HPDE6-E6E7 (cell line): ENCODE results near the gene PANK3.
"Not testable (repeated sequence)": the region's sequence is repeated elsewhere in the genome, so short reads cannot be mapped to it uniquely, and the experiment has no call there.

Experiments
- DNase-seq: peaks from one replicate; pipeline ENCODE4 v3.0.0; 2011; ENCODE audit warnings: missing footprints; ENCODE audit errors: extremely low spot score

The PANK3 gene

DNA sequence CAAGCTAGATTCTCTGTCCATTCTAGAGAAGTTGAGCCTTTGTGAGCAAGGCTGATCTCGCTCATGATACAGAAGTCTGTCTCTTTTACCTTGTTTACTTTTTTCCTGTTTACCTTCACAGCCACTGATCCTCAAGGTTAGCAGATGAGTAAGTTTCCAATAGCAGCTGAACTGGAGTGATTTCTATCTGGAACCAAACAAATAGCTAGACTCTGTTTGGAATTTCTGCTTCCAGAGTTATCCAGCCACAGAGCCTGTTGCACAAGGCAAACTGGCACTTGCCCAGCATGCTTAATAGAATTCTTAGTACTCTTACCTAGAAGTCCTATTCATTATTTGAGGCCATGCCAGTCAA is 12.8 kb upstream of the PANK3 start:
- no peak for DNase-seq

DNA sequence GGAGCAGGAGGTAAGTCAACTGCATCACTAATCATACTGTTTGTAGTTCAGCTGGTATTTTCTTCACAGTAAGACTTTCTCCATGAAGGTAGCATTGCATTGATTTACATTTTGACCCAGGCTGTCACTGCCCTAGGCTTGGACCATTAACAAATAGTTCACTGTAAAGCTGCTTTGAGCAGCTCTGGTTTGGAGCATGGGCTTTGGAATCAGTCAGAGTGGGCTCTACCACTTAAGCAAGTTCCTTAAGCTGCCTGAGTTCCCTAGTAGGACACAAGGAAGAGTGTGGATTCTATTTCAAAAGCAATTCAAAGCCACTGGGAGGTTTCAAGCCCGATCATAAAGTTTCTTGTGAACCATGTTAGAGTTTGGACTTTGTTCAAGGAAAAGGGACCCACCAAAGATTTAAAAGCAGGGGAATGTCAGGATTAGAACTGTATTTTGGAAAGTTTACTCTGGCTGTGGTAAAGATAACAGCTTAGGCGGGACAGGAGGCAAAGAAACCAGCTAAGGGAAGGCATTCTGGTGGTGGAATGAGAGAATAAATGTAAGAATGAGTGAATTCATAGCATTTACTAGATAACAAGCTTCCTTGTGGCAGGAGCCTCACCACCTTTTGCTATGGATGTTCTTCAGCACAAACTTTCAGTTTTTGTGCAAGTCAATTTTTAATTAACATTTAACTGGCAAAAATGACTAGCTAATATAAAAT is 12.3 kb upstream of the PANK3 start:
- no peak for DNase-seq

DNA sequence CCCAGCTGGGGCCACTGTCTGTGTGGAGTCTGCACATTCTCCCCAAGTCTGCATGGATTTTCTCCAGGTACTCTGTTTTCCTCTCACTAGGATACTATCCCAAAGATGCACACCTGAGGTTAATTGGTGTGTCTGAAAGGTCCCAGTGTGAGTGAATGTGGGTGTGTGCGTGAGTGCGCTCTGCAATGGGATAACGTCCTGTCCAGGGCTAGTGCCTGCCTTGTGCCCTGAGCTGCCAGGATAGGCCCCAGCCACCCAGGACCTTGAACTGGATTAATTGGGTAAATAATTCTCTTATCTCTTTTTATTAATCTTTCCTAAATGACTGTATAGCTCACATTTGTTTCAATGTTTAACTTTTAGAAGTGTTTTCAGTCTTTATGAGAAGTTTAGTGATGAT is 11.5 kb upstream of the PANK3 start:
- DNase-seq: no peak

DNA sequence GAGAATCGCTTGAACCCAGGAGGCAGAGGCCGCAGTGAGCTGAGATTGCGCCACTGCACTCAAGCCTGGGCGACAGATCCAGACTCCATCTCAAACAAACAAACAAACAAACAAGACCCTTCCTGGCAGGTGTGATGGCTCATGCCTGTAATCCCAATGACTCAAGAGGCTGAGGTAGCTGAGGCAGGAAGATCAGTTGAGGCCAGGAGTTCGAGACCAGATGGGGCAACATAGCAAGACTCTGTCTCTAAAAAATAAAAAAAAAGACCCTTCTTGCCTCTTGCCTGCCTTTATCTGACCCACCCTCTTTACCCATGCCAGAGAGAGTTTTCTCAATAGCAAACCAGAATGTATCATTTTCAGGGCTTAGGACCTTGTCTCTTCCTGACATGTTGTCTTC is 8.8 kb upstream of the PANK3 start:
- no peak for DNase-seq

DNA sequence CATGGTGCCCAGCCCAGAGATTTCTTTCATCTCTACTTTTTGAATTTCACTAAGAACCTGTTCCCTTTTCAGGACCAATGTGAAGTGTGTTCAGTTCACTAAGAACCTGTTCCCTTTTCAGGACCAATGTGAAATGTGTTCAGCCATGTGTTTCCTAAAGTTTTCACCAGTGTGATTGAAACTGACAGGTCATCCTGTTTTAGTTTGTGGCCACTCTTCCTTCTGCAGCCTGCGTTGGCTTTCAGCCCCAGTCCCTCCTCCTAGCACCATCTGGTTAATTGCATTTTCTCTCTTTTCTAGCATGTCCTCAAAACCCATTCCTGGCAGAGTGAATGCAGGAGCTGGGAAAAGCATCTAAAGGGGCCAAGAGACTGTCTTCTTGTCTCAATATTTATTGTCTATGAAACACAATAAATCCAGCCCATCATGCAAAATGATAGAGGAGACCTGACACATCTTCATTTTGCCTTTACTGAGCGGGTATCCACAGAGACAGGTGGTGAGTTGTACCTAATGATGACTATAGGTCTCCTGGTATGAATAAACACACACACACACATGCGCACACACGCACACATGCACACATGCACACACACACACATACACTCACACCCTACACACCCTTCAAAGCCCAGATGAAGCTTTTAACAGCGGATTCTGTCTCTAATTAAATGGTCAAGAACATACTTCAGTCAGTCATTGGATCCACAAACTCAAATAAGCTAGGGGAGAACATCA is 6.1 kb upstream of the PANK3 start:
- no peak for DNase-seq

DNA sequence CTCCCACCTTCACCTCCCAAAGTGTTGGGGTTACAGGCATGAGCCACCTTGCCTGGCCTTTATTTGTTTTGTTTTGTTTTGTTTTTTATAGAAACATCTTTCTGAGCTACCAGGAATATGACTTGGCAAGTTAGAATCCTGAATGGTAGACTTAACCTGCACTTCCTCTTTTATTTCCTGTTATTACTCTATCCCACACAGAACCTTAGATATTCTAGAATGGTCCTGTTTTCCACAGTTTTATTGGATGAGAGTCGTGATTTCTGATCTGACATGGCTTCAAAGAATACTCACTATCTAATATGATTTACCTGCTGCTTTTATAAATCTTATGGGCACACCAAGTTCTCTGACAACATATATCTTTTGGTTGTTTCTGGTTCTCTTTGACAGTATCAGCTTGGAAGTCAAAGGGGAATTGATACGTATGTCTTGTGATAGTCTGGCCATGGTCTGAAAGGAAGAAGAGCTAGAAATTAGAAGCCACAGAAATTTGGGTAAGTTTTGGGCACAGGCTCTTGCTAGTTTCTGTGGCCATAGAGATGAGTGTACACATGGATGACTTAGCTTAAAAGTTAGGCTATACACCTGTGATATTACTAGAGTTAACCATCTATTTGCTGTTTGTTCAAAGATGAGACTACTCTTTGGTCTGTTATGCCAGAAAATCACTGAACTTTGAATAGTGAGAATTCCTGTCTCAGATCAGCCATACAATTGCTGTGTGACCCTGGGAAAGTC is 4.7 kb upstream of the PANK3 start:
- no peak for DNase-seq

DNA sequence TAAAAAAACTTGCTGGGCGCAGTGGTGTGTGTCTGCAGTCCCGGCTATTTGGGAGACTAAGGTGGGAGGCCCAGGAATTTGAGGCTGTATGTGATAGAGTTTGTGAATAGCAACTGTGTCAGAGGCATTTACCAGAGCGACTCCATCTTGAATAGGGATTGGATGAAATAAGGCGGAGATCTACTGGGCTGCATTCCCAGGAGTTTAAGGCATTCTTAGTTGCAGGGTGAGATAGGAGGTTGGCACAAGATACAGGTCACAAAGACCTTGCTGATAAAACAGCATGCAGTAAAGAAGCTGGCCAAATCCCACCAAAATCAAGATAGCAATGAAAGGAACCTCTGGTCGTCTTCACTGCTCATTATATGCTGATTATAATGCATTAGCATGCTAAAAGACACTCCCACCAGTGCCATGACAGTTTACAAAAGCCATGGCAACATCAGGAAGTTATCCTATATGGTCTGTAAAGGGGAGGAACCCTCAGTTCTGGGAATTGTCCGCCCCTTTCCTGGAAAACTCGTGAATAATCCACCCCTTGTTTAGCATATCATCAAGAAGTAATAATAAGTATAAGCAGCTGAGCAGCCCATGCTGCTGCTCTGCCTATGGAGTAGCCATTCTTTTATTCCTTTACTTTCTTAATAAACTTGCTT is 1.8 kb upstream of the PANK3 start:
- DNase-seq: not testable (repeated sequence)

DNA sequence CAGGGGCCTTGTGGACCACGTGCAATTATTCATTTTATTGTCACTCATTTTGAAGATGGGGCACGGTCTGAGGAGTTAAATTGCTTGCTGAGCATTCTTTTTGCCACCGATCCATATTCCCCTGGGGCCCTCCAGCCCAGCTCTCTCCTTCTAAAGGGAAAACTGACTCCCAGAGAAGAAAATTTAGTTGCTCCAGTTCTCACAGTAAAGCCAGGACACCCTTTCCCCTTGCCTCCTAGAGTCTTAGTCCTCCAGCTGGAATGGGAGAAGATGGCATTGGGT is 1.0 kb upstream of the PANK3 start:
- DNase-seq: no peak

DNA sequence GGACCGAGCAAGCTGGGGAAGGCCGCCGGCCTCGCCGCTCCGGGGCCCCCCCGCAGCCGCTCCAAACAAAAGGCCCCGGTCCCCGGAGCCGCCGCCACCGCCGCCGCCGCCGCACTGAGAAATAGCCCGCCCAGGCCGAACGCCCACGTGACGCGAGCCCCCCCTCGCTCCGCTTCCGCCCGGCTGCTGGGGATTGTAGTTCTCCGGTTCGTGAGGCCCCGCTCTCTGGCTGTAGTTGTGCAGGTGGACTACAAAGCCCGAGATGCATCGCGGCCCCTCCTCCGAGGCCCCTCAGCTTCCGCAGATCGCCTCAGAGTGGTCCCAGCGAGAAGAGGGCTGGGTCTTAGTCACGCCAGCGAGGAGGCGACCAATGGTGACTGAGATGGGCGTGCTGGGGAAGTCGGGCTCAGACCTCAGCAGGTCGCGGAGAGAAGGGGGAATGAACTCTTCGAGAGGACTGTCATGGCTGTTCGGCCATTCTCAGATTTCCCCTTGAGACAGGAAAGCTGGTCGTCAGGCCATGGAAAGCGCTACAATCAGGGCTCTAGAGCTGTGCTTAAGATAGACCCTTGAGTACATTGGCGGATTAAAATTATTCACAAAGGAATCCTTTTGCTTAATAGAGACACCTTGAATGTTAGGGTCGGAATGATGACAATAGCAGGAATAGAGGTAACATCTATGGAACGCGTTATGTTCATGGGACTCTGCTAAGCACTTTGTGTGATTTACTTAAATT is 489 bp upstream of the PANK3 start:
- DNase-seq: peak; percentile 97

DNA sequence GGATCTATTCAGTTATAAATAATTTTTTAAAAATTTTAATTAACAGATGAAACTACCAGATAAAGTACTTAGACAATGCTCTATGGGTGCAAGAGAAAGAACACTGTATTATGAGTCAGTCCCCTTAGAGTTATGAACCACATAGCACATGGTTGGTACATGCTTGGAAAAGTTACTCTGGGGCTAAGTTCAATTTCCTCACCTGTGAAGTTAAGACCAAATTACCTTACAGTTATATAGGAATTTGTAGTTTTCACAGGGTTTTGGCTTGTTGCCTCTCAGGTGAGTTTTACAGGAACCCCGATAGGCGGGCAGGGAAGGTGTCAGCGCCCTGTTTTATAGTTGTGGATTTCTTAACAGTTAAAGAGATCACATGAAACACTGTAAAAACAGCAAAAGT is 1.2 kb downstream of the PANK3 start:
- peak; percentile 28 for DNase-seq

DNA sequence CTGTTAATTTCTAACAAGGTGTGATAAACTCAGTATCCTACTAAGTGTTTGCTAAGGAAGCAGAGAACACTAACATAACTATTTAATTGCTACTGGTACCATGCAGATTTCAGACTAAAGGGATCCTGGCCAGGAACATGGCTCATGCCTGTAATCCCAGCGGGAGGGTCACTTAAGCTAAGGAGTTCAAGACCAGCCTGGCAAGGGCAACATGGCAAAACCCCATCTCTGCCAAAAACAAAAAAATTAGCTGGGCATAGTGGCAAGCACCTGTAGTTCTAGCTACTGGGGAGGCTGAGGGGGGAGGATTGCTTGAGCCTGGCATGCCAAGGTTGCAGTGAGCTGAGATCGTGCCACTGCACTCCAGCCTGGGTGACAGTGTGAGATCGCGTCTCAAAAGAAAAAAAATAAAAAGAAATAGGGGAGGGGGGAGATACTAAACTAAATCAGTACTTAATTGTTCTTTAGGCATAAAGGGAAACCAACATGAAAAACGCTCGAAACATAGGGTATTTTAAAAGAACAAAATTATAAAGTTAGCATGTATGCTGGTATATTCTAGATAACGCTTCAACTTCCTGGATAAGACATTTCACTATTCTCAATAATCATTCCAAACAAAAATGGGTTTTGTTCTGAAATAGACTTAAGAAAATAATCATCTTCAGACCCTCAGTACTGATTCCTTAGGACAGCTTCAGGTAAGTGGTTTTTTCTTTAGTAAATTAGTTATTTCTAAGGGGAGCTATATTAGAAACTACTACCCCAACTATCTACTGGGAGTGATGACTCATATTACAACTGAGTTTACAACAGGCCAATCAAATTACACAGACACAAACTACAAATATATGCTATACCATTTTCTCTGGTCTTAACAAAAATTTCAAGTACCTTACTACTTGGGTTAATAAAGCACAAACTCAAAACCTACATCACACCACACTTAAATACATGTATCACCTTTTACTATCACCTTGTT is 3.5 kb downstream of the PANK3 start:
- no peak for DNase-seq

DNA sequence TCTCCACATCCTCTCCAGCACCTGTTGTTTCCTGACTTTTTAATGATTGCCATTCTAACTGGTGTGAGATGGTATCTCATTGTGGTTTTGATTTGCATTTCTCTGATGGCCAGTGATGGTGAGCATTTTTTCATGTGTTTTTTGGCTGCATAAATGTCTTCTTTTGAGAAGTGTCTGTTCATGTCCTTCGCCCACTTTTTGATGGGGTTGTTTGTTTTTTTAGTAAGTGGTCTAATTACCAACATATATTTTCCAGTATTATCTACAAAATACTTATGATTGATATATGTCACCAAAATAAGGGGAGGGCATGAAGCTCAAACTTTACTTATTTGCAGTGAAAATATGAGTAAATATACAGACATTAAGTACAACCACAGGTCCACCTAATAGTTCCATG is 5.0 kb downstream of the PANK3 start:
- DNase-seq: not testable (repeated sequence)

DNA sequence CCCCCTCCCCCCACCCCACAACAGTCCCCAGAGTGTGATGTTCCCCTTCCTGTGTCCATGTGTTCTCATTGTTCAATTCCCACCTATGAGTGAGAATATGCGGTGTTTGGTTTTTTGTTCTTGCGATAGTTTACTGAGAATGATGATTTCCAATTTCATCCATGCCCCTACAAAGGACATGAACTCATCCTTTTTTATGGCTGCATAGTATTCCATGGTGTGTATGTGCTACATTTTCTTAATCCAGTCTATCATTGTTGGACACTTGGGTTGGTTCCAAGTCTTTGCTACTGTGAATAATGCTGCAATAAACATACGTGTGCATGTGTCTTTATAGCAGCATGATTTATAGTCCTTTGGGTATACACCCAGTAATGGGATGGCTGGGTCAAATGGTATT is 5.5 kb downstream of the PANK3 start:
- not testable (repeated sequence) for DNase-seq

DNA sequence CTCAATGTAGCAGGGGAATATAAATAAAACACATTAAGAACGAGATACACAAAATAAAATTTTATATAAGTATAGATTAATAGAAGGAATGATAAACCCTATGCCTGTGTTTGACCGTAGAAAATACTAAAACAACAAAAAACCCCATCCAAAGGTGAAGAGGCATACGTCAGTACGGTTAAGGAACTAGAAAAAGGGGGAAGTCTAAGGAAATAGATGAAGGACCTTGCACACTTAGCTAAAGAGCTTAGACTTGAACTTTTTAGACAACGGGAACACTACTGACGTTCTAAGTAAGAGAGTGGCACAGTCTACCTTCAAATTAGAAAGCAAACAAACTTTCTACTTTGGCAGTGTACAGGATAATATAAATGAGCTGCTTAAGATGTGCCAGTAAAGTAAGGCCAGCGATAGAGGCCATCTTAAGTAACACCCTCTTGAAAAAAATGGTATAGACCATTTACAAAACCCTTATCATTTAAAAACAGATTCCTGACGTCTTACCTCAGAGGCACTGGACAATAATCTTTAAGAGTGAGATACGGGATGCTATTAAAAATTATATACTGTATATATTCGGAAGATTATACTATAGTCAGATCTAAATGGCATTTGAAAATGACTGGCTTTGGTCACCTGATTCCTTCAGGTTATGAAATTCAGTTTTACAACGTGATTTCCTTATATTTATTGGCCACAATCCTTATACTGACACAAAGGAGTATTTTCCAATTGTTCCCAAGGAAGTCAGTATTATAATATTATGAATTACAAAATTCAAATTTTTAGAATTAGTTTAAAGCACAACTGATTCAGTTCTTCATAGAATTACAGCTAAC is 8.5 kb downstream of the PANK3 start:
- no peak for DNase-seq

DNA sequence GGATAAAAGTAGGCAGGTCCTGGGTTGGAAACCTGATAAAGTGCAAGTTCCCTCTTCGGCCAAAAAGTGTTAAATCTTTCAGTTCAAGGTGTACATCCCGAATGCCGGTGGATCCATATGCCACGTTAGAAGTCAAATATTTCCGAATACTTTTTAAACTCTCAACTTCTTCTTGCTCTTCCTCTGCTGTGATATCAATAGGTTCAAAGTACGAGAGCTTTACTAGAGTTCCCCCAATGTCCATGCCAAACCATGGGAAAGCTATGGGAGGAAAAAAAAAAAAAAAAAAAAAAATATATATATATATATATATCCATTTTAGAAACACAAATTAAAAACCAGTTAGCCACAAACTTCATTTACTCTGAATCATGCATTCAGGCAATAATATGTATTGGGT is 10.4 kb downstream of the PANK3 start:
- no peak for DNase-seq

DNA sequence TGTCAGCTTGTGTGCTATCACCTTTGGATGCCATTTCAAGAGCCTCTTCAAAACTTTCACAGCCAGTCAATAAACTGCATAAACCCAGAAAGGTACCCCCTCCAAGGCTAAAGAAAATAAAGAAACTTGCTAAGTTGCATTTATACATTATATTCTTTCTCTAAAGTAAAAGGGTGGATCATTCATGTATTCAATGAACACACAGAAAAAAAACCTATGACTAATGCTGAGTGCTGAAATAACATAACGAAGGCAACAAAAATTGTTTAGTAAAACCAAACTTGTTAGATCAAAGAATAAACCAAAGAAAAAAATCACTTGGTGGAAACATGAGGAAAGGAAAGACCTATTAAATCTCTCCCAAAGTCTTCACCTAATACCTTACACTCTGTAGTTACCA is 15.2 kb downstream of the PANK3 start:
- DNase-seq: no peak

DNA sequence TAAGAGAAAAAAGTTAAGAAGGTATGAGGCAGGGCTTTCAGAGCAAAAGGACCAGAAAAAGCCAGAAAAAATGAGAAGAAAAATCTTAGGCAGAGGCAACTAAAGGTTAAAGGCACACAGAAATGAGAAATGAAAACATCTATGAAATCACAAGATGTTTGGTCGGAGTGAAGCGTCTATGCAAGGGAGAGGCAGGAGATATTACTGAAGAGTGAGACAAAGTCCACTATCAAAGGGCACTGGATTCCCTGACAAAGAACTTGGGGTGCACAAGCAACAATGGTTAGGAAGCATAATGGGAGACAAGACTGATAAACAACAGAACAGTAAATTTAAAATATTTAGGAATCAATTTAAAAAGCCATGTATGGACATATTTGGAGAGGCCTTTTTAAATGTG is 16.9 kb downstream of the PANK3 start:
- DNase-seq: no peak

DNA sequence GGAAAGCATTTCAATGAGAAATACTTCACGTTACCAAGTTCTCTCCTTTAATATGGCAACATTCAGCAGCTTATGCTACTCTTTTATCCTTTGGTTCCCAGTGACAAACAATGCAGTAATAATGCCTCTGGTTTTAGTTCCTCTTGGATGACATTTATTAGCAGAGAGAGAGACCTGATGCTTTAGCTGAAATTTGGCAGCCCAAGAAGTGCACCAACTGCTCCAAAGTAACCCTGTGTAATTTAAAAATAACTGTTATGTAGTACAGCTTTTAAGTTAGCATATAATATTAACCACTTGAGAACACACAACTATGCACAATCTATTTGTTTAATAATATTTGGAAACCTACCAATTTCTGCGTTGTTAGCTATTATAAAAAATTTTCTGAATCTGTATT is 21.8 kb downstream of the PANK3 start:
- DNase-seq: no peak

DNA sequence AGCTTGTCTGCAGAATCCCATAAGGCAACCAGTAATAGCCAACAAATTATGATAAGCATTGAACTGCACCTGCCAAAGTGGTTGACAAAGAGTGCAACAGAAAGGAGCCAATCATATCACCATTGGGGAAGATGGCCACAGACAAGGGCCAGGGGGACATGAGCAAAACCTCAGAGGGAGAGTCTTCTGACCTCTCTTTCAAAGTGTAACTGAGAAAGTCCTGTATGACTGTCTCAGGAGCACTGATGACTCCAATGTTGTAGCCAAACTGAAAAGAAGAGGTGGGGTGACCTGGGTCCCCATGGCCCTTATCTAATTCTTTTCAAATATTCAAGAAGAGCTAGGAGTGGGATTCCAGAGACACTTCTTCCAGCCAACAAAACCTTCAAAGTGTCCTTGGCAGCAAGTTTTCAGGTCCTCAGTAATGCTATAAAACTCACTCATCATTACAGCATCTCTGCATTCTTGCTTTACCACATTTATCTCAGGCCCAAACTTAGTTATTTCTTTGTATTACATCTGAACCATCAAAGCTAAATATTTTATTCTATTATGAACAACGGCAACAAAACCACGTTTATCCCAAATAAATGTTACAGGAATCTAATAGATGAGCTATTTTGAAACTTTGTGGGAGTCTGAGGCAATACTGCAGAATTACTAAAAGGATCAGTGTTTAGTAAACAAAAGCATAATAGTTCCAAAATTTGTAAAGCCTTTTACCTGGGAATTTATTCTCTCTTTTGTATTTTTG is 25.6 kb downstream of the PANK3 start:
- DNase-seq: no peak
